Gastrocnemius medialis (tissue), 4 donors: ENCODE measurements around the gene NEDD1.

Experiments used
- CTCF ChIP-seq, 5 experiments: fragments of 450-650 bp in 3 of 5; fragments of 200-600 bp in 2 of 5; sonication (generic) in 2 of 5; IDR thresholded peaks in 4 of 5; conservative IDR thresholded peaks in 1 of 5; 1 replicate in 4 of 5; 2 replicates in 1 of 5; pipeline ENCODE4 v1.5.1; 2016 to 2019; ENCODE audit warnings: antibody characterized with exemption in 5 of 5, mild to moderate bottlenecking in 3 of 5, moderate library complexity in 3 of 5
- POLR2A ChIP-seq, 2 donors: fragments of 450-650 bp; IDR thresholded peaks; one replicate each; pipeline ENCODE4 v1.6.1; 2017; ENCODE audit warnings: antibody characterized with exemption in 2 of 2, mild to moderate bottlenecking in 2 of 2, moderate library complexity in 2 of 2

- TF ChIP-seq CTCF (IDR thresholded peaks at IDR 0.05 in 4 of 5, conservative IDR thresholded peaks at IDR 0.05 in 1 of 5) (no peak), POLR2A (IDR thresholded peaks at IDR 0.05) (no peak)
Measured at GRCh38 chr12:96979532-96979931, 72.5 kb downstream of the NEDD1 start.
